Activated CD4-positive, alpha-beta T cell treated with anti-CD3 and anti-CD28 coated beads, Interleukin-2, amount 50 U/mL, for 48 hours (primary cell): ENCODE measurements around the gene HERC5.

ENCODE experiments used
- DNase-seq, 2 experiments: peaks; one replicate each; pipeline ENCODE4 v3.0.0-alpha.2; 2020

Gene HERC5

DNA sequence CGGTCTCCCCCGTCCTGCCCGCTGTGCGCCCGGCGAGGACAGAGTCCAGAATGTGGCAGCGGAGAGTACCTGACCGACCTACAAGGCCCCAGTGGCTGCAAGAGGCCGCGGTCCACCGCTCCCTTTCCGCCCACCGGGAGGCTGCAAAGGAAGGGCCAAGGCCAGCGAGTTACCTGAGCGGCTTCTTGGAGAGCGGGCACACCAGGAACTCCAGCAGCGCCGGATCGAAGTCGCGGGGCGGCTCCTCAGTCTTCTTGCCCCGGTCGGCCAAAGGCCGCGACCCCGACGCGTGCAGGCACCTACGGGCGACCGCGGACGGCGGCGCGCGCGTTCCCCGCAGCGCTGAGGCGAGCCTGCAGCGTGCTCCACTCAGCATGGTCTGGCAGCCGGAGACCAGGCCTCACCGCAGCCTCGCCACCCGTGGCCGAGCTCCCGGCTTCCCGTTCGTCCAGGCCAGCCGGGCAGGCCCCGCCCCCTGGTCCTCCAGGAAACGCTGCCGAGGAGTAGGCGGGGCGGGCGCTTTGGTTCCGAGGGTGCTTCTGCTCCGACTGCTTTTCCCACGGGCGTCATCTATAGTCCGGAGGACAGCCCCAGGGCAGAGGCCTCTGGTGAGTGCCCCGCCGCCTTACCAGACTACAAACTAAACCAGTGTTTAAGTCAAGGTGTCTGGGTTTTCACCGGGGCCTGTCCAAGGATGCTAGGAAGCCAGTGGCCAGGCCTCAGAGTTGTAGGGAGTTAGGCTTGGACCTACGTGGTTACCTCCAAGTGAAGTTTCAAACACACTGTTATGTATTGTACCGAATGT lies 66.6 kb downstream of the HERC5 start, which contains the start of gene PYURF:
PYURF (minus strand) TSS at position 452 of the 805 bp plus-strand sequence; CDS start at position 376, 76 bp downstream.
- DNase-seq = peak; percentile 91 to 93

DNA sequence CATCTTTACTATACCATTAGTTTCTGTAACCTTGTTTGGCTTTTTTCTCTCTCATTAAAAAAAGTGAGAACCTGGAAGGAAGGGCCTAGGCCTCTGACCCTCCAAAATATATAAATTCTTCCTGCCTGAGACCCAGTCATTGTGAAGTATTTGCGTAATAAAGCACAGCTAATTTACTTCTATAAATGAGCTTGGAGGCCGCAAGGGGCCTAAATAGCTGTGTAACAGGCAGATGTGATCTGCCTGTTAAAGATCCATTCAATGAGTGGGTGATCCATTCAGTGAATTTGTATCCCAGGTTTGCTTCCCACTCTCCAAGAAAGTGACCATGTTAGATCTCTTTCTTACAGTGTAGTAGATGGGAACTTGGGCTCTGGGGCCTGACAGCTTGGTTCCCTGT lies 67.3 kb downstream of the HERC5 start:
- no peak for DNase-seq

DNA sequence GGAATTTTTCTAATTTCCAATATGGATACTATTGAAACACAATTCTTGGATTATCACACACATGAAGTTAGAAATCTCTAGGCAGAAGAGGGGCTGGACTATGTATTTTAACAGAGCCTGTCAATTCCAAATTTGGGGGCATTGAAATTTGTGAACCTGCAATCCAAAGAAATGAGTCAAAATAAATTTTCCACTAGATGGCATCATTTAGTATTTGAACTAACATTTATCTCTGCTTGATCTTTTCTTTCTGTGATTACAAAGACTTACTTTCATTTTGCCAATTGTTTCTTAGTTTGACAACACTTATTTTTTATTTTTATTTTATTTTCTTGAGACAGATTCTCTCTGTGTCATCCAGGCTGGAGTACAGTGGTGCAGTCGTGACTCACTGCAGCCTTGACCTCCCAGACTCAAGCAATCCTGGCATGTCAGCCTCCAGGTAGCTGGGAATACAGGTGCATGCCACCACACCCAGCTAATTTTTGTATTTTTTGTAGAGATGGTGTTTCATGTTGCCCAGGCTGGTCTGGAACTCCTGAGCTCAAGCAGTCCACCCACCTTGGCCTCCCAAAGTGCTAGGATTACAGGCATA lies 69.4 kb downstream of the HERC5 start:
- no peak for DNase-seq

DNA sequence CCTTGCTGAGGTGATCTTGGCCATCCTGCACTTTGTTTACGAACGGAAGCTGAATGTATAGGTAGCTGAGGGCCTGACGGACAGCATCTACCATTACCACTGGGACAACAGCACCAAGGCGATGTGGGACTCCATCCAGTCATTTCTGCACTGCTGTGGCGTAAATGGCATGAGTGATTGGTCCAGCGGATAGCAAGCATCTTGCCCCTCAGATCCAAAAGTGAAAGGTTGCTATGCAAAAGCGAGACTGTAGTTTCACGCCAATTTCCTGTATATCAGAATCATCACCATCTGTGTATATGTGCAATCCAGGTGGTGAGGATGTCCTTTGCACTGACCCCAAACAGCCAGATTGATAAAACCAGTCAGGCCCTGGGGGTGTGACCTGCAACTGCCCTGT lies 70.9 kb downstream of the HERC5 start:
- no peak for DNase-seq

DNA sequence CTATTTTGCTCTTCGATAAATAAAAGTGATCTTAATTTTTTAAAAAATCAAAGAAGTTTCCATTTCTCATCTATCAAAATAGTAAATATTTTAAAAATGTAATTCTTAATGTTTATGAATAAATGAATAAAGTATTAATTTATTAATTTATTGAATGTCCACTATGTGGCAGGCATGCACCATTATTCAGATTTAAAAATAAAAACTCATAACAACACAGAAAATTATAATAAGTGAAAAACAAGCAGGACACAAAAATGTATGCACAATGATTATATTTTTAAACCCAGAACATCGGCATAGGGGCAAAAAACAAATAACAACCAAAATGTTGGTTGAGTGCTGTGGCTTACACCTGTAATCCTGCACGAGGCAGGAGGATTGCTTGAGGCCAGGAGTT lies 71.9 kb downstream of the HERC5 start:
- no peak for DNase-seq

DNA sequence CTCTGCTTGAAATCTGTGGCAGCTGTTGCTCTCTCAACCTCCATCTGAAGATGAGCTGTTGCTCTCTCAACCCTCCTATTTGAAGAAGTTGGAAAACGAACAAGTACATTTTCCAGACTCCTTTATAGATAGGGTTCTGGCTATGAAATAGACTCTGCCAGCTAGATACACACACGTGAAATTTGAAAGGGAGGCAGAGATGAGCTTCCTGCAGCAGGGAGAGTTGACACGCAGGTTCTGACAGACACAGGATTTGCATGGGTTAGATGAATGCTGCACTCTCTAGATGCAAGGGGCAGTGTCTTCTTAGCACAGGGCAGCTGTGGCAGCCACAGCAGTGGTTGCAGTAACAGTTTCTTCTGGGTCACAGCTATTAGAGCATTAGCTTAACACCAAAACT lies 74.6 kb downstream of the HERC5 start:
- DNase-seq = no peak

DNA sequence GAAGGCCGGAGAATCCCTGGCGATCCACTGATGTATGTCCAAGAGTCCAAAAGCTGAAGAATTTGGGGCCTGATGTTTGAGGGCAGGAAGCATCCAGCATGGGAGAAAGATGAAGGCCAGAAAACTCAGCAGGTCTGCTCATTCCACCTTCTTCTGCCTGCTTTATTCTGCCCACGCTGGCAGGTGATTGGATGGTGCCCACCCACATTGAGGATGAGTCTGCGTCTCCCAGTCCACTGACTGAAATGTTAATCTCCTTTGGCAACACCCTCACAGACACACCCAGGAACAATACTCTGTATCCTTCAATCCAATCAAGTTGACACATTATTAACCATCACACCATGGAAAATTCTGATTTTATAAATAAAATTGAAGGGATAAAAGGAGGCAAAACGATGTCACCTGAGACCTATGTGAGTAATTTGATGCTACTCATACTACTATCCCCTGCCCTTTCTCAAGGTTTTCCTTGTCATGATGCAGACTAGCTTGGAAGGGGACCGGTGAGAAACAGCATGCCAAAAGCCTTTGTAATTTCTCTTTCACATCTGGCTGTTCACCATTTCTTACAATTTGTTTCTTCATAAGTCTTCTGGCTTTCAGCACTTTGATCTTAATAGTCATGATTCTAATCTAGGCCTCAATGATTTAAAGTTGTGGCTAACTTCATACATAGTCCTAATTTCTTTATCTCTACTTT lies 76.3 kb downstream of the HERC5 start:
- DNase-seq = no peak

DNA sequence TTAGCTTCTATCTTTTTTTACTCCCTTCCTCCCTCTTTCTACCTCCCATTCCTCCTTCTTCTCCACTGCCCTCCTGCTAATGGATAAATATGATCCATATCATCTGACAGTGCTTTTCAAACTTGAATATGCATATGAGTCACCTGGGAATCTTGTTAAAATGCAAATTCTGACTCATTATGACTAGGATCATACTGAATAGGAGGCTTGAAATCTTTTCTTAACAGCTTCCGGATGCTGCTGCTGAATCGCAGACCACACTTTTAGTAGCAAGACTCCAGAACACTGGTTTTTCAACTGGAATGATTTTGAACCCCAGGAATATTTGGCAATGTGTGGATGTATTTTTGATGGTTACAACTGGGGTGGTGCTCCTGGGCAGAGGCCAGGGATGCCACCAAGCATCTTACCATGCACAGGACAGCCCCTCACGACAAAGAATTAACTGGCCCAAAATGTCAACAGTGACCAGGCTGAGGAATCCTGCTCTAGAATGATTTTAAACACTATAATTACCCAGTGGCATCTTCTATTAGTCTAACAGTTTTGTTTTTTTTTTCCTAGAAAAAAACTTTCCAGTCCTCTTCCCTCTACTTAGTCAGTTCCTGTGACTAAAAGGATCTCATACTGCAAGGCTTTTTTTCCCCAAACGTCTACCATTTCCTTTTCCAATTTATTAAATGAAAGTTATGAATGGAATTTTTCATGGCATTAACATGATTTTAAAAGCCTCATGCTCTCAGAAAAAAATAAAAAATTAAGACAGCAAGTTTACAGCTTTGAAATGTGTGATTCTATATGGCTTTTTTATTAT lies 77.2 kb downstream of the HERC5 start:
- DNase-seq = no peak

DNA sequence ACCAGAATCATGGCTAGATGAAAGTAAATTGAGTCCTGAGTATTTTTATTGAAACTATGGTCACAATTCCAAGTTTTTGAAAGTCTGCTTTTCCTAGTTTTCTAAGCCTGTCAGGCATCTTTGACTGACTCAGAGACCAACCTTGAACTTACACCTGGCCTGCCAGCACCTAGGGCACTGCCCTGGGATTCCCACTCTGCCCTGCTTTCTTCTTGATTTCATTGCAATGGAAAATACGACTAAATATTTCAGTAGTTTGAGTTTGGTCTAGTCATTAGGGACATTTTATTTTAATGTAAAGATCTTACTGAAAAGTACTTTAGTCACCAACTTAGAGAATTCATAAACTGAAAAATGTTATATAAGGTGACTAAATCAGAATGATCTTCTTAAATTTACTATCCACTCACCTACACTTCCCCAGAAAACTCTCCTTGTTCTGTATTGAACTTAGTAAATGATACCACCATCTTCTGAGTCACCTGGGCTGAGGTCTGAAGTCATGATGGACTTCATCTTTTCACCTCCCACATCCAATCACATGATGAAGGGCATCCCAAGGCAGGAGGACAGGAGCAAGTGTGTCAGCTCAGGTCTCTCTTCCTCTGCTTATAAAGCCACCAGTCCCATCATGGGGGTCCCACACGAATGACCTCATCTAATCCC lies 78.3 kb downstream of the HERC5 start:
- peak; percentile 24 to 33 for DNase-seq

DNA sequence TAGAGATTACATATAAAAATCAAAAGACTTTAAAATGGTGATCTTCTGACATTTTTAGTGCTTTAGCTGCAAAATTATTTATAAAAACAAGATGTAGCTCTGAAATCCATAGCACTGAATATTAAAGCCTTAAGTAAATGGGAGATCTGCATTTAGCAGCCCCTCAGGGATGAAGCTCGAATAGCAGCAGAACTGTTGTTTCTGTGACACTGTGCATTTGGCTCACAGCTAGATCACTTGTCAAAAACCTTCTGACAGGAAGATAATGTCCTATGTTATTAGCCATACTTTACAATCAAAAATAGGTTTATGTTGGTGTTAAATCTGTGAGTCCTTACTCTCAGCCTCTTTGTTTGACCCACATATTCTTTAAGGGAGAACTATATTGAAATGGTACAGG lies 80.8 kb downstream of the HERC5 start:
- DNase-seq = no peak

DNA sequence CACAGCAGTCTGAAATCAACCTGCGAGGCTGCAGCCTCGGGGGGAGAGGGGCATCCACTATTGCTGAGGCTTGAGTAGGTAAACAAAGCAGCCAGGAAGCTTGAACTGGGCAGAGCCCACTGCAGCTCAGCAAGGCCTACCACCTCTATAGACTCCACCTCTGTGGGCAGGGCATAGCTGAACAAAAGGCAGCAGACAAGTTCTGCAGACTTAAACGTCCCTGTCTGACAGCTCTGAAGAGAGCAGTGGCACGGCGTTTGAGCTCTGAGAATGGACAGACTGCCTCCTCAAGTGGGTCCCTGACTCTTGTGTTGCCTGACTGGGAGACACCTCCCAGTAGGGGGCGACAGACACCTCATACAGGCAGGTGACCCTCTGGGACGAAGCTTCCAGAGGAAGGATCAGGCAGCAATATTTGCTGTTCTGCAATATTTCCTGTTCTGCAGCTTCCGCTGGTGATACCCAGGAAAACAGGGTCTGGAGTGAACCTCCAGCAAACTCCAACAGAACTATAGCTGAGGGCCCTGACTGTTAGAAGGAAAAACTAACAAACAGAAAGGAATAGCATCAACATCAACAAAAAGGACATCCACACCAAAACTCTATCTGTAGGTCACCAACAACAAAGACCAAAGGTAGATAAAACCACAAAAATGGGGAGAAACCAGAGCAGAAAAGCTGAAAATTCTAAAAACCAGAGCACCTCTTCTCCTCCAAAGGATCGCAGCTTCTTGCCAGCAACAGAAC lies 82.6 kb downstream of the HERC5 start:
- DNase-seq = peak; percentile 78 to 86

DNA sequence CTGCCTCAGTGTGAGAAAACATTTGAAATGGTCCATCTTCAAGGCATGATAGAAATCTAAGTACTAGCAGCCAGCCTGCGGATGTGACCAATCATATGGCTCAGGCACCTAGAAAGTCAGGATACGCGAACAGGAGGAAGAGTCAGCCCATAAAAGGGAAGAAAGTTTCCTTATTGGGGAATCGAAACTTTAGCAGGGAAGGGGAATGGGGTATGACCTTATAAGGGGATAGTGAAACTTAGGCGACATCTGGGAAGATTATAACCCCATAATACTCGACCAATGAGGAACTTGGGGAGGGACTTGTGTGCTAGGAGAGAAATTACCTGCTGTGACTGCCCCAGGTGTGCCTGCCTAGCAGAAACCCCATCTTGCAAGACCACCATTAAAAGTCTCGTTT lies 92.9 kb downstream of the HERC5 start:
- DNase-seq = no peak
